ENCODE results near the gene SORBS2. TPM values are rescaled to one million over a fixed set of nuclear protein-coding genes. Genes with fewer than 3 reads are reported as not detected.

SORBS2 gene
- total RNA-seq, 1 experiment from 2014 or later: 8.4 TPM

DNA sequence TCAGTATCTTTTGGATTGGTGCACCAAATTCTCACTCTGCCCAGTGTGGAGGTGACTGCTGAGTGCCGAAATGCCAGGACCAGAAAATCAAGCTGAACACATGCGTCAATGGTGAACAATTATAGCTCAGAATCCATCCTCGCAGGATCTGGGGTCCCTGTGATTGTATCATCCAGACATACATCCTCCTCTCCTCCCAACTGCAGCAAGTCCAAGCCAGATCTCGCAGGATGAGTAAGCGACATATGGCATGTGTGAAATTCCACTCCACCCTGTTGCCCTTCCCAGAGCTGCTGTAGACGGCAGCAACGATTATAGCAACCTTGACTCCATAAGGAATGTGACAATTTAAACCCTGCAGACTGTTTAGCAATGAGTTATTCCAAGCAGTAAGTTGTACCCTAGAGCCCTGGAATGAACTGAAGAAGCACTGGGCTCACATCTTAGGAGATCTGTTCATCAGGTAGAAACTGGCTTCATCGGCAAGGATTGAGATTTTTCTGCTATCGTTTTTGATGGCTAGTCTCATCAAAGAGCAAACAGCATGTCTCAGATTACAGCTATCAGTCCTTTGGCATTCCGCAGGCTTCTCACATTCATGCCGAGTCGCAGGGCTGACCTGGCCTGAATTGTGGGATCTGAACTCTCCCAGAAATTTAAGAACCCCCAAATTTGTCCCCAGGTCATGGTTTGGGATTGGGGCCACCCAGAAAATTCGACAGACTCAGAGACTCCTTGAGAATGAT, 35.5 kb upstream of the SORBS2 start:
- no peak overlapping the region for H3K4me3 ChIP-seq (ENCODE audit: low read depth in 2 of 2, low read length in 2 of 2)
- no peak for TF ChIP-seq POLR2AphosphoS5 (IDR thresholded peaks at IDR 0.05; ENCODE audit: low read depth, low read length)
- TF ChIP-seq CTCF (IDR thresholded peaks at IDR 0.05): no peak
- no peak for TF ChIP-seq TCF7L2 (IDR thresholded peaks at IDR 0.05; ENCODE audit: low read depth, low read length)
- no peak for TF ChIP-seq SIN3A (IDR thresholded peaks at IDR 0.05; ENCODE audit: borderline replicate concordance, insufficient read depth, low read depth, low read length)
- TF ChIP-seq REST (IDR thresholded peaks at IDR 0.05; ENCODE audit: insufficient read depth in 1 of 2, low read depth in 2 of 2, low read length in 1 of 2): no peak
- H3K4me1 ChIP-seq (ENCODE audit: control insufficient read depth, insufficient read depth, low read length): no peaks in the 10 kb centered on the region
- H3K27me3 ChIP-seq (ENCODE audit: control insufficient read depth, insufficient read depth, low read length): no peaks in the 10 kb centered on the region
- DNase-seq (ENCODE audit: low read depth, low spot score) (no peak), ATAC-seq (no peak)
- no peaks in the 10 kb centered on the region for H3K9me3 ChIP-seq (ENCODE audit: control insufficient read depth, insufficient read depth, low read depth, low read length)
- POLR2A ChIA-PET: no interaction called here
- H3K27ac ChIP-seq (ENCODE audit: low read length): 0 out of 2 replicates have a peak overlapping the region, but pooled peaks have one; percentile 7
- intact Hi-C loops (cut with micrococcal nuclease; ENCODE audit: unreplicated experiment) (no loop called here), in situ Hi-C loops (cut with HindIII; ENCODE audit: low pct_unique_long_range_greater_than_20kb, low sequenced_read_pairs) (no loop called here)
- no peaks in the 10 kb centered on the region for H3K36me3 ChIP-seq (ENCODE audit: control insufficient read depth, insufficient read depth, low read length)
- BruUV-seq (replicated peaks): no TSS peak
- CTCF ChIA-PET: interaction anchor here (0.6 kb wide), 1 partner anchor 206 kb away, joined by 9 read pairs; no protein-coding TSS in a partner anchor

DNA sequence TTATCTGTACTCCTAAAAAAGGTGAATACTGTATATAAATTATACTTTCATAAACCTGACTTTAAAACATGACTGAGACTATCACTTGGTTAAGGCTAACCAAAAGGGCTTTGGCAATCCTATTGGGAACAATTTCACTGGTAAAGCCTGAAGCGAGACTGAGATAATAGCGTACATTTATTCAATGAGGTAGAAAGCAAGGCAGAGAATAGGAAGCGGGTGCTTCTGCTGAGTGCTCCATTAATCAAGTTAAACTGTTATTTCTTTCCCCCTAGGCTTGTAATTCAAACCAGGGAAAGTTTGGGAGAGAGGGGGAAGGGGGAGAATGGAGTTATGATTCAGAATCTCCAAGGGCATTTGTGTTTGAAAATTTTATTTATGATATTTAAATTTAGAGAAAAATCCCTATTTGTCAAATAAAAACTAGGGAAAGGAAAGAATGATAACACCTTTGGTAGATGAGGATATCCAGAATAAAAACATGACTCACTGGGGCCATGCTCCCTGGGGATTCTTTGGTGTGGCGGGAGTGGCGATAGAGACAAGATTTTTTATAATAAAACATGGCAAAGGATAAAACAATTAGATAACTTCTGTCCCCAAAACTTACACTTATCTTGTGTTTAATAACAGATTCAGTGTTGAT, 34.6 kb upstream of the SORBS2 start:
- no peaks in the 10 kb centered on the region for H3K4me1 ChIP-seq (ENCODE audit: control insufficient read depth, insufficient read depth, low read length)
- DNase-seq (ENCODE audit: low read depth, low spot score): no peak
- H3K9me3 ChIP-seq (ENCODE audit: control insufficient read depth, insufficient read depth, low read depth, low read length): no peaks in the 10 kb centered on the region
- no peak overlapping the region for H3K27ac ChIP-seq (ENCODE audit: low read length)
- POLR2A ChIA-PET: no interaction called here
- intact Hi-C loops (cut with micrococcal nuclease; ENCODE audit: unreplicated experiment) (no loop called here), in situ Hi-C loops (cut with HindIII; ENCODE audit: low pct_unique_long_range_greater_than_20kb, low sequenced_read_pairs) (no loop called here)
- BruUV-seq (replicated peaks): no TSS peak
- H3K4me3 ChIP-seq (ENCODE audit: low read depth in 2 of 2, low read length in 2 of 2): no peak overlapping the region
- ATAC-seq: no peak
- no peaks in the 10 kb centered on the region for H3K27me3 ChIP-seq (ENCODE audit: control insufficient read depth, insufficient read depth, low read length)
- CTCF ChIA-PET: no interaction called here
- no peaks in the 10 kb centered on the region for H3K36me3 ChIP-seq (ENCODE audit: control insufficient read depth, insufficient read depth, low read length)
- no peak for TF ChIP-seq REST (IDR thresholded peaks at IDR 0.05; ENCODE audit: insufficient read depth in 1 of 2, low read depth in 2 of 2, low read length in 1 of 2)
- no peak for TF ChIP-seq POLR2AphosphoS5 (IDR thresholded peaks at IDR 0.05; ENCODE audit: low read depth, low read length)
- TF ChIP-seq TCF7L2 (IDR thresholded peaks at IDR 0.05; ENCODE audit: low read depth, low read length): no peak
- TF ChIP-seq SIN3A (IDR thresholded peaks at IDR 0.05; ENCODE audit: borderline replicate concordance, insufficient read depth, low read depth, low read length): no peak
- no peak for TF ChIP-seq CTCF (IDR thresholded peaks at IDR 0.05)
